Measurements from ENCODE around the gene ARMC12. TPM values are rescaled to one million over a fixed set of nuclear protein-coding genes. Genes with fewer than 3 reads are reported as not detected.

Gene ARMC12
- total and polyA plus RNA-seq, 2 of the 13 experiments (the other 11 are each of a cell fraction or from before 2014, with no cell fraction given): 1.3 TPM; not detected in 1

DNA sequence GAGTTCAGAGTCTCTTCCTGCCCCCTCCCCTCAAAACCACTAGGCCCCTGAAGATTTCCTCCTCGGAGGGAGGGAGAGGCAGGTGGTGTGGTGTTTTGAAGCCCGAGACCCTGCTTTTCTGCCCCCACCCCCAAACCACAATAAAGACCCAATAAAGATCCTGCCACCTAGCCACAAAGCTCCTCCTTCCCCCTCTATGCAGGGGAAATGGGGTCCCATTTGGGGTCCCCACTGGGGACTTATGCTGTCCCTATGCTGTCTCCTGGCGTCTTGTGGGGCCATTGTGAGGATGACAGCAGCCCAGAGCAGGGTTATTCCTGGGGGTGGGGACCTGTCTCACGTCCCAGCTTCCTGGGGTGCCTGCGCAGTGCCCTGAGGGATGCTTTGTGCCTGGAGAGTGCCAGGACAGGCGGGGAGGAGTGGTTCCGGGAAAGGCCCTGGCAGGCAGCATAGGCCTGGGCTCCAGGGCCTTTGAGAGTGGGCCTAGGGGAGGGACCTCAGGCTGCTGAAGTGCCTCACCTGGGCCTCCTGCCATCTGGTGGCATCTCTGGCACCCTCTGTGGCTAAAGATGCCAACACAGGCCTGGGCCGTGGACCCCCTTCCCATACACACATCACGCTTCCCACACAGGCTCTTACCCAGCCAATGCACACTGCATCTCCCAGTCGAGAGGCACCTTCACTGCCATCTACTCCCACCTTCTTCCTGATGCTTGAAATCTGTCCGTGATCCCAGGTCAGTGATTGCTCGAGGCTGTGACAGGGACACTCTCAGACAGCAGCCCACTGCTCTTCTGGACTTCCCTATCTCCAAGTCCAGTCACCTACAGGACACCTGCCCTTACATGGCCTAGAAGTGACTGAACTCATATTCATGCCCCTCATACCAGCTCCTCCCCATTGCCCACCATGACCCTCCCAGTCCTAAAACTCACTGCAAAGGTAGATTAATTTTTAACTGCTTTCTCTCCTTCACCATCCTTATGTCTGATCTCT is 7.9 kb upstream of the ARMC12 start (continued):
- TF ChIP-seq ZFY (CRISPR knock-in tag; IDR thresholded peaks at IDR 0.05) (peak; percentile 32; the same call in 1 of the 2 replicates), ZNF768 (CRISPR knock-in tag; IDR thresholded peaks at IDR 0.05) (no peak; the same call in 1 of the 2 replicates), KDM5B (CRISPR knock-in tag; IDR thresholded peaks at IDR 0.05; ENCODE audit: borderline replicate concordance) (peak; percentile 43; the same call in 1 of the 2 replicates), ZBTB3 (CRISPR knock-in tag; IDR thresholded peaks at IDR 0.05; ENCODE audit: borderline replicate concordance, low read depth) (no peak), ZNF431 (CRISPR knock-in tag; IDR thresholded peaks at IDR 0.05; ENCODE audit: borderline replicate concordance, low read depth) (no peak), RBM39 (IDR thresholded peaks at IDR 0.05; ENCODE audit: low read depth, low read length, poor library complexity, severe bottlenecking) (peak; percentile 31), SALL1 (CRISPR knock-in tag; IDR thresholded peaks at IDR 0.05) (0 out of 2 replicates have a peak, but pooled peaks have one; percentile 32)

DNA sequence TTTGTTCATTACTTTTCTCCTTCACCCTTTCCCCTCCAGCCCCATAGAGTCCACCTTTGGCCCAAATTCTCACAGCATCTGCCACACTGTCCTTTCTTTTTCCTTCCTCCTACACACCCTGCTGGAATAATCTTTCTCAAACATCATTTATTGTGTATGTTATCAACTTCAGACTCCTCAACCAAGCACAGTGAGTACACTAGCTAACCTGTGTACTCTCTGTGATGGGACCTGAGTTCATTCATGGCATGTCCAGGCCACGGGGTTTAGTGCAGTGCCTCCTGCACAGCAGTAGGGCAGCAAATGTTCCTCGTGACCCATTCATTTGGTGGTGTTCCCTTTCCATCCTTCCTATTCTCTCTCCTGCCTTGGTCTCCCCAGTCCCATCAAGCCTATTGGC is 7.1 kb upstream of the ARMC12 start:
- intact Hi-C loops (cut with micrococcal nuclease; ENCODE audit: unreplicated experiment) (loop anchor here (10.0 kb wide), 1 partner anchor 435 kb away; the partner anchor contains the start of gene DEF6), in situ Hi-C loops (cut with HindIII; ENCODE audit: extremely low pct_ligation_motif_present, low pct_unique_long_range_greater_than_20kb) (loop anchor here (5.0 to 10.0 kb wide), 2 partner anchors 42 to 415 kb away; partner anchors contain the start of gene FKBP5)
- Histone ChIP-seq H3K4me2 (ENCODE audit: low read depth, low read length) (peak overlapping the region; percentile 100), H3K4me3 (replicated peaks in 1 of 3; ENCODE audit: insufficient read depth in 1 of 3, low read depth in 2 of 3, low read length in 3 of 3) (peak overlapping the region in 2 of 3 experiments; percentile 5 to 88; a peak in 2 of 6 replicates), H3K4me1 (ENCODE audit: insufficient read depth, low read length) (peaks cover 78% of the 10 kb centered on the region), H3K79me2 (ENCODE audit: insufficient read depth, low read length) (no peaks in the 10 kb centered on the region), H3K9me3 (ENCODE audit: low read length) (no peaks in the 10 kb centered on the region), H4K20me1 (ENCODE audit: insufficient read depth, low read length) (no peaks in the 10 kb centered on the region), H3K27ac (ENCODE audit: extremely low read length, insufficient read depth, low read length) (no peak overlapping the region), H2AFZ (ENCODE audit: low read length) (no peak overlapping the region), H3K9ac (ENCODE audit: insufficient read depth, low read depth, low read length) (no peak overlapping the region), H3K27me3 (ENCODE audit: control insufficient read depth in 1 of 2, insufficient read depth in 2 of 2, low read length in 2 of 2) (no peaks in the 10 kb centered on the region; a peak in 1 of 5 replicates), H3K36me3 (replicated peaks in 1 of 2; ENCODE audit: control insufficient read depth in 1 of 2, insufficient read depth in 2 of 2, low read length in 2 of 2) (no peaks in the 10 kb centered on the region)
- ChIA-PET CTCF (ENCODE audit: low intra/inter-chr PET ratio, low total read pairs) (no interaction called here), POLR2A (no interaction called here)
- ATAC-seq: no peak
- 2% methylated on average over 2 of the region's 2 CpGs for WGBS (ENCODE audit: low lambda C conversion rate)
- TF ChIP-seq AGO1 (IDR thresholded peaks at IDR 0.05; ENCODE audit: low read depth, low read length, poor library complexity, severe bottlenecking): no peak
- TF ChIP-seq NCOA1 (CRISPR knock-in tag; IDR thresholded peaks at IDR 0.05): no peak
- no peak for TF ChIP-seq POGZ (CRISPR knock-in tag; IDR thresholded peaks at IDR 0.05)
- peak; percentile 27; the same call in 1 of the 2 replicates for TF ChIP-seq PPARG (CRISPR knock-in tag; conservative IDR thresholded peaks at IDR 0.05)
- no peak for DNase-seq (ENCODE audit: low spot score)
- no TSS peak for BruUV-seq (replicated peaks)
- FAIRE-seq: no peak

Data from HepG2 (cell line).